ENCODE data around the gene ACOT9.

The ACOT9 gene

DNA sequence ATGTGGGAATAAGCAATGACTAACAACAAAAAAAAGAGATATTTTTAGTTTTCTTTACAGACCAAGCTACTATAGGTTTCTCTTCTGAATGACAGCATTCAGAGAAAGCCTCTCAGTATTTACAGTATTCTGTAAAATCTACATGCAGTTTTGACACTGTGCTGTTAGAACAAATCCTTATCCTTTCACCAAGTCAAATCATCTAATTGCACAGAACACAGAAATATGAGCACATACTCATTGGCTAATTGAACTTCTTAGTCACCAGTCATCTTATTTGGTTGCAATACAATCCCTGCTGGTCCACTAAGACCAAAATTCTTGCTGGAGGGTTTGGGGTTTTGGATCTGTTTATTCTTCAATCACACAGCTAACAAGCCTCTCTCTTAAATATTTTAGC is 5.7 kb downstream of the ACOT9 start:
- TF ChIP-seq YY1 (IDR thresholded peaks at IDR 0.05; ENCODE audit: low read depth) (no peak), CREB1 (IDR thresholded peaks at IDR 0.05; ENCODE audit: low read depth) (no peak), TAF1 (IDR thresholded peaks at IDR 0.05; ENCODE audit: low read depth) (no peak), FOXM1 (IDR thresholded peaks at IDR 0.05; ENCODE audit: borderline replicate concordance, low read depth) (no peak), EP300 (IDR thresholded peaks at IDR 0.05; ENCODE audit: borderline replicate concordance) (no peak), TEAD4 (IDR thresholded peaks at IDR 0.05) (no peak), RAD21 (IDR thresholded peaks at IDR 0.05; ENCODE audit: low read depth) (no peak), TCF12 (IDR thresholded peaks at IDR 0.05; ENCODE audit: low read depth) (no peak), CEBPB (IDR thresholded peaks at IDR 0.05) (no peak), NFIC (IDR thresholded peaks at IDR 0.05) (no peak), EGR1 (IDR thresholded peaks at IDR 0.05) (no peak), ZBTB7A (IDR thresholded peaks at IDR 0.05; ENCODE audit: low read depth) (no peak)
- TF ChIP-seq, protein P1, sequence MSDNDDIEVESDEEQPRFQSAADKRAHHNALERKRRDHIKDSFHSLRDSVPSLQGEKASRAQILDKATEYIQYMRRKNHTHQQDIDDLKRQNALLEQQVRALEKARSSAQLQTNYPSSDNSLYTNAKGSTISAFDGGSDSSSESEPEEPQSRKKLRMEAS (IDR thresholded peaks at IDR 0.05): no peak
- TF ChIP-seq, protein P2, sequence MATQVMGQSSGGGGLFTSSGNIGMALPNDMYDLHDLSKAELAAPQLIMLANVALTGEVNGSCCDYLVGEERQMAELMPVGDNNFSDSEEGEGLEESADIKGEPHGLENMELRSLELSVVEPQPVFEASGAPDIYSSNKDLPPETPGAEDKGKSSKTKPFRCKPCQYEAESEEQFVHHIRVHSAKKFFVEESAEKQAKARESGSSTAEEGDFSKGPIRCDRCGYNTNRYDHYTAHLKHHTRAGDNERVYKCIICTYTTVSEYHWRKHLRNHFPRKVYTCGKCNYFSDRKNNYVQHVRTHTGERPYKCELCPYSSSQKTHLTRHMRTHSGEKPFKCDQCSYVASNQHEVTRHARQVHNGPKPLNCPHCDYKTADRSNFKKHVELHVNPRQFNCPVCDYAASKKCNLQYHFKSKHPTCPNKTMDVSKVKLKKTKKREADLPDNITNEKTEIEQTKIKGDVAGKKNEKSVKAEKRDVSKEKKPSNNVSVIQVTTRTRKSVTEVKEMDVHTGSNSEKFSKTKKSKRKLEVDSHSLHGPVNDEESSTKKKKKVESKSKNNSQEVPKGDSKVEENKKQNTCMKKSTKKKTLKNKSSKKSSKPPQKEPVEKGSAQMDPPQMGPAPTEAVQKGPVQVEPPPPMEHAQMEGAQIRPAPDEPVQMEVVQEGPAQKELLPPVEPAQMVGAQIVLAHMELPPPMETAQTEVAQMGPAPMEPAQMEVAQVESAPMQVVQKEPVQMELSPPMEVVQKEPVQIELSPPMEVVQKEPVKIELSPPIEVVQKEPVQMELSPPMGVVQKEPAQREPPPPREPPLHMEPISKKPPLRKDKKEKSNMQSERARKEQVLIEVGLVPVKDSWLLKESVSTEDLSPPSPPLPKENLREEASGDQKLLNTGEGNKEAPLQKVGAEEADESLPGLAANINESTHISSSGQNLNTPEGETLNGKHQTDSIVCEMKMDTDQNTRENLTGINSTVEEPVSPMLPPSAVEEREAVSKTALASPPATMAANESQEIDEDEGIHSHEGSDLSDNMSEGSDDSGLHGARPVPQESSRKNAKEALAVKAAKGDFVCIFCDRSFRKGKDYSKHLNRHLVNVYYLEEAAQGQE (IDR thresholded peaks at IDR 0.05; ENCODE audit: low read depth): no peak
- TF ChIP-seq, protein P3, sequence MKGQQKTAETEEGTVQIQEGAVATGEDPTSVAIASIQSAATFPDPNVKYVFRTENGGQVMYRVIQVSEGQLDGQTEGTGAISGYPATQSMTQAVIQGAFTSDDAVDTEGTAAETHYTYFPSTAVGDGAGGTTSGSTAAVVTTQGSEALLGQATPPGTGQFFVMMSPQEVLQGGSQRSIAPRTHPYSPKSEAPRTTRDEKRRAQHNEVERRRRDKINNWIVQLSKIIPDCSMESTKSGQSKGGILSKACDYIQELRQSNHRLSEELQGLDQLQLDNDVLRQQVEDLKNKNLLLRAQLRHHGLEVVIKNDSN (IDR thresholded peaks at IDR 0.05): no peak

DNA sequence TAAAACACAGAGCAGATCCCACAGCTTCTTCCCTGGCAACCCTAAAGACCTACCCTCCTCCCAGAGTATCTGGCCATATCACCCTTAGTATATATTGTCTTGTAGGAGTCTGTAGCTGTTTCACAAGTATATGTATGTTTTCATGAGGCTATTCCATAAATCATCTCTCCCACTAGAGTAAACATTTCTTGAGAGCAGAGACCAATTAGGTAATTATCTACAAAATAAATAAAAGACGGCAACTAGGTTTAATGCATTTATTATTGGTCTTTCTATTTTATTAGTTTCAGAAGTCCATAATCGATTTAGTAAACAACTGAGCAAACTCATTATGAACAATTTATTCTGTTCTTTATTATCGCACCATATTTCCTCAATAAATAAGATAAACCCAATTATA is 7.0 kb downstream of the ACOT9 start:
- no peak for TF ChIP-seq EGR1 (IDR thresholded peaks at IDR 0.05)

DNA sequence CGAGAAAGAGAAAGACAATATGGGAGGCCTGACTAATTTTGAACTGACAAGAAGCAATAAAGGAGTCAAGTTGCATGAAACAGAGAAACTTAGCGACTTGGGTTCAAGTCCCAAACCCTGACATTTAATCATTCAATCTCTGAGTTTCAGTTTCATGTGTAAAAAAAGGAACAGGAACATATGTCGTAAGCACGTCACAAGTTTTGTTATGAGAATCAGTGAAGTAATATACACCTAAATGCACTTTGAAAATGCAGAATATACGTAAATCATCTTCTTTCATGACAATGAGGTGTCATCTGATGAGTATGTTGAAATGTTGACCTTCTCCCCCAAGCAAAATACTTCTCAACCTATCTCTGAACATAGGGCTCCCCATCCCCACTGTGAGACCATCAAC is 10.4 kb downstream of the ACOT9 start:
- TF ChIP-seq FOXM1 (IDR thresholded peaks at IDR 0.05; ENCODE audit: borderline replicate concordance, low read depth) (no peak), EGR1 (IDR thresholded peaks at IDR 0.05) (no peak), CEBPB (IDR thresholded peaks at IDR 0.05) (no peak), TCF12 (IDR thresholded peaks at IDR 0.05; ENCODE audit: low read depth) (no peak), NFIC (IDR thresholded peaks at IDR 0.05) (no peak), CREB1 (IDR thresholded peaks at IDR 0.05; ENCODE audit: low read depth) (no peak), TAF1 (IDR thresholded peaks at IDR 0.05; ENCODE audit: low read depth) (no peak), EP300 (IDR thresholded peaks at IDR 0.05; ENCODE audit: borderline replicate concordance) (no peak), YY1 (IDR thresholded peaks at IDR 0.05; ENCODE audit: low read depth) (no peak), ZBTB7A (IDR thresholded peaks at IDR 0.05; ENCODE audit: low read depth) (no peak), RAD21 (IDR thresholded peaks at IDR 0.05; ENCODE audit: low read depth) (no peak)
- TF ChIP-seq, protein P2 (IDR thresholded peaks at IDR 0.05; ENCODE audit: low read depth): no peak
- TF ChIP-seq, protein P3 (IDR thresholded peaks at IDR 0.05): no peak
- TF ChIP-seq, protein P1 (IDR thresholded peaks at IDR 0.05): no peak

DNA sequence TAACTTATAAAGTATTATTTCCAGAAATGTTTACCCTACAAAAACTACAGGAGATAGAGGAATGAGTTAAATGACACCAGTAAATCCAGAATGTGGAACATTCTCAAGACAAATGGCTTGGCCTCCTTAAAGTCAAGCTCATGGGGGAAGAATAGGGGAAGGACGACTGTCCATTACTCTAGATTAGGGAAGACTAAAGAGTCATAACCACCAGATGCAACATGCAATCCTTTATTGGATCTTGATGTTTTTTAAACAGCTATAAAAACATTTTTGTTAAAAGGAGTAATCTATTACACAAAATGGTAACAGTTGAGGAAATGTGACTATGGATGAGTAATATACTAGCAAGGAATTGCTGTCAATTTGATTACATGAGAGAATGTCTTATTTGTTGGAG is 11.1 kb downstream of the ACOT9 start:
- TF ChIP-seq FOXM1 (IDR thresholded peaks at IDR 0.05; ENCODE audit: borderline replicate concordance, low read depth) (no peak), RAD21 (IDR thresholded peaks at IDR 0.05; ENCODE audit: low read depth) (no peak), YY1 (IDR thresholded peaks at IDR 0.05; ENCODE audit: low read depth) (no peak)
- TF ChIP-seq, protein P2 (IDR thresholded peaks at IDR 0.05; ENCODE audit: low read depth): no peak

DNA sequence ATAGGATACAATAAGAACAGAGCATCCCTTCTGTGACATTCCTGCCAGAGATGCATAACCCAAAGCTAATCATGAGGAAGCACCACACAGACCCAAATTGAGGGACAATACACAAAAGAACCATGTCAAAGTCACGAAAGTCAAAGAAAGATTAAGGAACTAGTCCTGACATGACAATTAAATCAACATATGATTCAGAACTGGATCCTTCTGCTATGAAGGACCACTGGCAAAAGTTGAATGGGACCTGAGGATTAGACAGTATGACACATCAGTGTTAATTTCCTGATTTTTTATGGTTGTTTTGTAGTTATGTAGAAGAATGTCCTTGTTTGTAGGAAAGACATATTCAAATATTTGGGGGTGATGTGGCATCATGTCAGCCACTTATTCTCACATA is 13.9 kb downstream of the ACOT9 start:
- TF ChIP-seq, protein P3 (IDR thresholded peaks at IDR 0.05): no peak
- TF ChIP-seq NFIC (IDR thresholded peaks at IDR 0.05): no peak
- no peak for TF ChIP-seq CEBPB (IDR thresholded peaks at IDR 0.05)
- no peak for TF ChIP-seq YY1 (IDR thresholded peaks at IDR 0.05; ENCODE audit: low read depth)

Measured in Ishikawa (cell line).